ENCODE results near the gene PKNOX2.
A peak's percentile ranks its signal among the peaks of the same experiment; 100 is the strongest.

The PKNOX2 gene

DNA sequence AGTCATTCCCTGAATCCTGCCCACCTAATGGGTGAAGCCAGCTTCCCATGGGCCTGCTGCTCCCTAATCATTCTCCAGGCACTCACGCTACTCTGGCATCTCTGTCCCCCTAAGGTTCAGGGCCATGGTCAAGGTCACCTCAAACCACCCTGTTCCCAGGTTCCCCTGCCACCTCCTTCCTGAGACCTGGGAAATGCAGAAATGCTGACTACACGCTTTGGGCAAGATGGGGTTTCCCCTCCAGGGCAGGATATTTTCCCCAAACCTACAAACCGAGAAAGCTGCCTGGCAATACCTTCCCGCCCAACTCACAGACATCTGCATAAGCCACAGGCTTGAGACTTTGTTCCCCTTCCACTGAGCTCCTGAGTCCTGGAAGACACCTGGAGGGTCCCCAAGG is 233.9 kb downstream of the PKNOX2 start:
- DNase-seq (ENCODE audit: low read depth in 1 of 2, low spot score in 1 of 2) = no peak
- no peak overlapping the region for H3K27ac ChIP-seq (replicated peaks)
- peaks cover 13% of the 10 kb centered on the region for H3K27me3 ChIP-seq (ENCODE audit: insufficient read depth, poor library complexity, severe bottlenecking)
- no peak overlapping the region for H3K4me3 ChIP-seq (replicated peaks; ENCODE audit: insufficient read depth, low read length)
- TF ChIP-seq POLR2AphosphoS5 (IDR thresholded peaks at IDR 0.05; ENCODE audit: low read depth) (no peak), SPI1 (IDR thresholded peaks at IDR 0.05; ENCODE audit: borderline replicate concordance, low read depth) (no peak), GABPA (IDR thresholded peaks at IDR 0.05; ENCODE audit: low read depth) (no peak)
- TF ChIP-seq, protein P1, sequence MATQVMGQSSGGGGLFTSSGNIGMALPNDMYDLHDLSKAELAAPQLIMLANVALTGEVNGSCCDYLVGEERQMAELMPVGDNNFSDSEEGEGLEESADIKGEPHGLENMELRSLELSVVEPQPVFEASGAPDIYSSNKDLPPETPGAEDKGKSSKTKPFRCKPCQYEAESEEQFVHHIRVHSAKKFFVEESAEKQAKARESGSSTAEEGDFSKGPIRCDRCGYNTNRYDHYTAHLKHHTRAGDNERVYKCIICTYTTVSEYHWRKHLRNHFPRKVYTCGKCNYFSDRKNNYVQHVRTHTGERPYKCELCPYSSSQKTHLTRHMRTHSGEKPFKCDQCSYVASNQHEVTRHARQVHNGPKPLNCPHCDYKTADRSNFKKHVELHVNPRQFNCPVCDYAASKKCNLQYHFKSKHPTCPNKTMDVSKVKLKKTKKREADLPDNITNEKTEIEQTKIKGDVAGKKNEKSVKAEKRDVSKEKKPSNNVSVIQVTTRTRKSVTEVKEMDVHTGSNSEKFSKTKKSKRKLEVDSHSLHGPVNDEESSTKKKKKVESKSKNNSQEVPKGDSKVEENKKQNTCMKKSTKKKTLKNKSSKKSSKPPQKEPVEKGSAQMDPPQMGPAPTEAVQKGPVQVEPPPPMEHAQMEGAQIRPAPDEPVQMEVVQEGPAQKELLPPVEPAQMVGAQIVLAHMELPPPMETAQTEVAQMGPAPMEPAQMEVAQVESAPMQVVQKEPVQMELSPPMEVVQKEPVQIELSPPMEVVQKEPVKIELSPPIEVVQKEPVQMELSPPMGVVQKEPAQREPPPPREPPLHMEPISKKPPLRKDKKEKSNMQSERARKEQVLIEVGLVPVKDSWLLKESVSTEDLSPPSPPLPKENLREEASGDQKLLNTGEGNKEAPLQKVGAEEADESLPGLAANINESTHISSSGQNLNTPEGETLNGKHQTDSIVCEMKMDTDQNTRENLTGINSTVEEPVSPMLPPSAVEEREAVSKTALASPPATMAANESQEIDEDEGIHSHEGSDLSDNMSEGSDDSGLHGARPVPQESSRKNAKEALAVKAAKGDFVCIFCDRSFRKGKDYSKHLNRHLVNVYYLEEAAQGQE (IDR thresholded peaks at IDR 0.05; ENCODE audit: insufficient replicate concordance, low read depth) = no peak
- TF ChIP-seq, protein P2, sequence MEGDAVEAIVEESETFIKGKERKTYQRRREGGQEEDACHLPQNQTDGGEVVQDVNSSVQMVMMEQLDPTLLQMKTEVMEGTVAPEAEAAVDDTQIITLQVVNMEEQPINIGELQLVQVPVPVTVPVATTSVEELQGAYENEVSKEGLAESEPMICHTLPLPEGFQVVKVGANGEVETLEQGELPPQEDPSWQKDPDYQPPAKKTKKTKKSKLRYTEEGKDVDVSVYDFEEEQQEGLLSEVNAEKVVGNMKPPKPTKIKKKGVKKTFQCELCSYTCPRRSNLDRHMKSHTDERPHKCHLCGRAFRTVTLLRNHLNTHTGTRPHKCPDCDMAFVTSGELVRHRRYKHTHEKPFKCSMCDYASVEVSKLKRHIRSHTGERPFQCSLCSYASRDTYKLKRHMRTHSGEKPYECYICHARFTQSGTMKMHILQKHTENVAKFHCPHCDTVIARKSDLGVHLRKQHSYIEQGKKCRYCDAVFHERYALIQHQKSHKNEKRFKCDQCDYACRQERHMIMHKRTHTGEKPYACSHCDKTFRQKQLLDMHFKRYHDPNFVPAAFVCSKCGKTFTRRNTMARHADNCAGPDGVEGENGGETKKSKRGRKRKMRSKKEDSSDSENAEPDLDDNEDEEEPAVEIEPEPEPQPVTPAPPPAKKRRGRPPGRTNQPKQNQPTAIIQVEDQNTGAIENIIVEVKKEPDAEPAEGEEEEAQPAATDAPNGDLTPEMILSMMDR (IDR thresholded peaks at IDR 0.05; ENCODE audit: insufficient read depth, low read length) = no peak

DNA sequence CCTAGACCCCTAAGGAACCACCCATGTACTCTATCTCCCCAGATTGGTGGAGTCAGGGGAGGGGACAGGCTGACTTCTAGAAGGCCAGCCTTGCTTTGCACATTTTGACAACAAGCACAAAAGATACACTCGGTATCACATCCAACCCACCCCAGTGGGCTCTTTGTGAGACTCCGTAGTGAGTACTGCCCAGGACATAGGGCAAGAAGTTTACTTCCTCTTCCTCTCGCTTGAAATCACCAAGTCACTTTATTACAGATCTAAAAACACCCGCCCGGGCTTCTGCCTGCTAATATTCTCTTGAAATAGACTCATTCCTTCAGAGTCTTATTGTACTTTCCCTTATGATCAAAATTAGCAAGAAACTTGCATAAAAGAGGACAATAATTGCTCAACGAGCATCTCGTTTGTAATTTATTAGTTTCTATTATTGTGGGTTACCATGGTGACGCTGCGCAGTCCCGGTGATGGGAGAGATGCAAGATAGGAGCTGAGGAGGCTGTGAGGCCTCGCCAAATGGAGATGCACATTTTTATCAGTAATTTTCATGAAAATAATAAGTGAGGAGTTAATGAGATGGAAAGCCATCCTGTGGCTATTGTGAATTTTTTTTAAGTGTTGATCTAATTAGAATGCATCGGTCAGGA is 234.6 kb downstream of the PKNOX2 start:
- DNase-seq (ENCODE audit: low read depth in 1 of 2, low spot score in 1 of 2) = peak in 1 of 2 experiments; percentile 2
- no peak overlapping the region for H3K27ac ChIP-seq (replicated peaks)
- H3K27me3 ChIP-seq (ENCODE audit: insufficient read depth, poor library complexity, severe bottlenecking) = peaks cover 12% of the 10 kb centered on the region
- no peak overlapping the region for H3K4me3 ChIP-seq (replicated peaks; ENCODE audit: insufficient read depth, low read length)
- TF ChIP-seq, protein P2 (IDR thresholded peaks at IDR 0.05; ENCODE audit: insufficient read depth, low read length) = no peak
- TF ChIP-seq, protein P1 (IDR thresholded peaks at IDR 0.05; ENCODE audit: insufficient replicate concordance, low read depth) = no peak
- TF ChIP-seq GABPA (IDR thresholded peaks at IDR 0.05; ENCODE audit: low read depth) (no peak), POLR2AphosphoS5 (IDR thresholded peaks at IDR 0.05; ENCODE audit: low read depth) (no peak), SPI1 (IDR thresholded peaks at IDR 0.05; ENCODE audit: borderline replicate concordance, low read depth) (no peak)

DNA sequence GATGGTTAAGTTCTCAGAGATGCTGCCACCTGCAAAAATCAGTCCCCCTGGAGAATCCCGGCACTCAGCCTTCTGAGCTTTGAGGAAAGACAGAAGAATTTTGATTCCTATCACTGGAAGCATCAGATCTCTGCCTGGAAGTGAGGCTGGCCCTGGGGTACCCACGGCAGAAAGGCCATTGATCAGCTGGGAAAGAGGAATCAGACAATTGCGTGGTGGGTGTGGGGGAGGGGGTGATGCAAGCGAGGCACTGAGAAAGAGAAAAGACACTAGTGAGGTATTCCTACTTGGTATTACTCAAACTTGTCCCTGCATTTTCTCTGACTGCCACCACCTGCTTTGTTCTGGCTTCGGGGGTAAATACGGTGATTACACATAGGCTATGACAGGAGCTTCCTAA is 235.4 kb downstream of the PKNOX2 start:
- no peak for TF ChIP-seq GABPA (IDR thresholded peaks at IDR 0.05; ENCODE audit: low read depth)
- TF ChIP-seq, protein P1 (IDR thresholded peaks at IDR 0.05; ENCODE audit: insufficient replicate concordance, low read depth) = no peak
- TF ChIP-seq SPI1 (IDR thresholded peaks at IDR 0.05; ENCODE audit: borderline replicate concordance, low read depth) = no peak
- no peak for TF ChIP-seq POLR2AphosphoS5 (IDR thresholded peaks at IDR 0.05; ENCODE audit: low read depth)
- TF ChIP-seq, protein P2 (IDR thresholded peaks at IDR 0.05; ENCODE audit: insufficient read depth, low read length) = no peak
- no peak for DNase-seq (ENCODE audit: low read depth in 1 of 2, low spot score in 1 of 2)
- Histone ChIP-seq H3K4me3 (replicated peaks; ENCODE audit: insufficient read depth, low read length) (no peak overlapping the region), H3K27me3 (ENCODE audit: insufficient read depth, poor library complexity, severe bottlenecking) (peaks cover 15% of the 10 kb centered on the region), H3K27ac (replicated peaks) (no peak overlapping the region)
